NCI-H446 treated with DMSO at 0.1 percent for 48 hours (cell line): ENCODE data around the gene BDH1.

Source experiments
- DNase-seq: peaks from one replicate; lab custom pipeline; 2025; lab: John Stamatoyannopoulos, UW

BDH1 gene

DNA sequence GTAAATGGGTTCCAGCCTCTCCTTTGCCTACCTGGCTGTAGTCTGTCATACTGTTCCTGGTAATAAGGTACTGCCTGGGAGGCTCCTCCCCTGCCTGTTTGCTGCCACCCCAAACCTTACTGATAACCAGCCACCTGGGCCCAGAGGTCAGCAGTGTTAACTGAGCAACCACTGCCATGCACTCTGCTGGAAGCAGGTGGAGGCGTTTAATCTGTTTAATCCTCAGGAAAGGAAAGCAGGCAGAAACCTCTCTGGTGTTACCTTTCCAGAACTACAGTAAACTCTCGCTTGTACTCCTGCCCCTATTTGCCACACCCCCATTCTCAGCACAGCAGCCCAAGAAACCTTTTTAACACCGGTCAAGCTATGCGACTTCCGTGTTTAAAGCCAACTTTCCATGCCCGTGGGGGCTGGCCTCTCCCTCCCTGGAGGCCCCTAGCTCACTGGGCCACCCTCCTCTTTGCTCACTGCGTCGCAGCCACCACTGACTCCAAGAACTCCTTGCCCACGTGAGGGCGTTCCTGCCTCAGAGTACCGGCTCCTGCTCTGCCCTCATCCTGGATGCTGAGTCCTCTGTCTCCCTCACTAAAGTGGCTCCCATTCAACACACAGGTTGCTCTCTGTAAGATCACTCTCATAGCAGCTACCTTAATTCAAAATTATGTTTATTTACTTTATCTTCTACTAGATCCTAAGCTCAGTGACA is 8.3 kb downstream of the BDH1 start:
- DNase-seq, result no peak

DNA sequence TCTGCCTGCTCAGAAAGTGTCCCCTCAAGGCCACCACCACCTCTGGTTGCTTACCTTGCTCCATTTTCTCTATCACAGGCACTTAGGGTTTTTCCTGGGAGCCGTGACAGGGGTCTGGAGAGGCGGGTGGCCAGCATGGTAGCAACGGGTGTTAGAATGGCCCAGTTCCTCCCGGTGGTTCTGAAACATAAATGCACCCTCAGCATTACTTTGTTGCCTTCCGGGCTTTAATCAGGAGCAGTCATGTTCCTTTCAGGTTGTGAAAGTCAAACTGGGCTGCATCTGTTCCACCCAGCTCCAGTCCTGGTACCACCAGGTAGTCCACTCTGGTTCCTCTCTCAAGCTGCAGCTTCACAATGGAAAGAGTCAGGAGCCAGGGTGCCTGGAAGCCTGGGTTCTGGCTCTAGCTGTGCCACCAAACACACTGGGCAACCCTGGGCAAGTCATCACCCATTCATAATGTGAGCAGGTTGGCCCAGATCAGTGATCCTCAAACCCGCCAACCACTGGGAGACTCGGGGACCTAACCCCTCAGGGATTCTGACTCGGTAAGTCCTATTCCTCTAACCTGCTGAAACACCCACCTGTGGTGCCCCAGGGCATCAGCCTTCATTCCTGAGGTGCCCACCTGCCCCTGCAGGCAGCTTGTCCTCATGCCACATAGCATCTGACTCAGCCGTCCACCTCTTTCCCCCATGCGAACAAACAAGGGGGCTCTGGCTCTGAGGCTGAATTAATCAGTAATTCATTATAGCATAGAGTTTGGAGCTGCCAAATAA is 9.3 kb downstream of the BDH1 start:
- DNase-seq, result no peak

DNA sequence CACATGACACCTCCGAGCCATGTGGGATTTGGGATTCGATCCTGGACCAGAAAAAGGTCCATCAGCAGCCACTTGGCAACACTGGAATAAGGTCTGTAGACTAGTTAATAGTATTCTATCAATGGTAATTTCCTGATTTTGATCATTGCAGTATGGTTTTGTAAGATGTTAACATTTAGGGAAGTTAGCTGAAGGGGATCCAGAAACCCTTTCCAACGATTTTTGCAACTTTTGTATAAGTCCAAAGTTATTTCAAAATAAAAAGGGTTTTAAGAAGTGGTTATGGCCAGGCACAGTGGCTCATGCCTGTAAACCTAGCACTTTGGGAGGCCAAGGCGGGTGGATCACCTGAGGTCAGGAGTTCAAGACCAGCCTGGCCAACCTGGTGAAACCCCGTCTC is 10.2 kb downstream of the BDH1 start:
- no peak for DNase-seq

DNA sequence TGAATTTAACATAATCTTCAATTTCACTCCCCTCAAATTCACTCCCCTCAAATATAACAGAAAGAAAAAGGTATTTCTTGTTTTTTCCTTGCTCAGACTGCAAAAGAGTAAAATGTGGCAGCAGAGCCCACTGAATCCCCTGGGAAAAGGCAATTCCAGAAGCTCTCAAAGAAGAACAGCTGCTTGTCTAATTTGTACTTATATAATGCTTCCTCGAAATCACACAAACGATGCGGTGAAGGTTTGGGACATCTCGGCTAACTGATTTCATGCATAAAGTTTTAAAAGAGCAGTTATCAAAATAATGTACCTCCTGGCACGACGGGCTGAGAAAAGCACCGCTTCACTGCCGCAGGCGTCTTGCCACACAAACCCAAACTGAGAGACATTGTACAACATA is 10.7 kb downstream of the BDH1 start:
- no peak for DNase-seq

DNA sequence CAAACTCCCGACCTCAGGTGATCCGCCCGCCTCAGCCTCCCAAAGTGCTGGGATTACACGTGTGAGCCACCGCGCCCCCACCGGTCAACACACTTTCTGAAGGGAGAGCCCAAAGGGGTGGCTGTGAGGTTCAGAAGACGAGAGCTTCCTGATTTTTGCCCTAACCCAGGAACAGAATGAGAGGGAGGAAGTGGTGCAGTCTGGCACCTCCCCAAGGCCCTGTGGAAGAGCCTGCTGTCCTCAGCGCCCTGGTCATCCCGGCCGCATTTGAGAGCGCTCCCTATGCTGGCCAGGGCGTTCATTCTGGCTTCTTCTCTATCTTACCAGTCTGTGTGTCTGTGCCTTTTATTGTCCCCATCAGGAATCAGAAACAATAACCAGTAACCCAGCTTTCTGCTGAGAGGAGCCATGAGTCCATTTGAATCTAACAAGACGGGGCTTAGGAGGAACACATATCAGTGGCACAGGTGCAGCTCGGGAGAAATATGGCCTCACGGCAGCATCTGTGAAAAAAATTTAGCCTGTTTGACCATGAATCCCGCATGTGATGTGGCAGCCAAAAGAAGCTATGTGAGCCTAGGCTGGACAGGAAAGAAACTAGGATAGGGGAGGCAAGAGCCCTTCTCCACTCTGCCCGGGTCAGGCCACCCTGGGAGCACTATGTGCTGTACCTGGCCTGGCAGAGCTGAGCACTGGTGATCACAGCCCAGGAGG is 12.9 kb downstream of the BDH1 start:
- DNase-seq, result no peak

DNA sequence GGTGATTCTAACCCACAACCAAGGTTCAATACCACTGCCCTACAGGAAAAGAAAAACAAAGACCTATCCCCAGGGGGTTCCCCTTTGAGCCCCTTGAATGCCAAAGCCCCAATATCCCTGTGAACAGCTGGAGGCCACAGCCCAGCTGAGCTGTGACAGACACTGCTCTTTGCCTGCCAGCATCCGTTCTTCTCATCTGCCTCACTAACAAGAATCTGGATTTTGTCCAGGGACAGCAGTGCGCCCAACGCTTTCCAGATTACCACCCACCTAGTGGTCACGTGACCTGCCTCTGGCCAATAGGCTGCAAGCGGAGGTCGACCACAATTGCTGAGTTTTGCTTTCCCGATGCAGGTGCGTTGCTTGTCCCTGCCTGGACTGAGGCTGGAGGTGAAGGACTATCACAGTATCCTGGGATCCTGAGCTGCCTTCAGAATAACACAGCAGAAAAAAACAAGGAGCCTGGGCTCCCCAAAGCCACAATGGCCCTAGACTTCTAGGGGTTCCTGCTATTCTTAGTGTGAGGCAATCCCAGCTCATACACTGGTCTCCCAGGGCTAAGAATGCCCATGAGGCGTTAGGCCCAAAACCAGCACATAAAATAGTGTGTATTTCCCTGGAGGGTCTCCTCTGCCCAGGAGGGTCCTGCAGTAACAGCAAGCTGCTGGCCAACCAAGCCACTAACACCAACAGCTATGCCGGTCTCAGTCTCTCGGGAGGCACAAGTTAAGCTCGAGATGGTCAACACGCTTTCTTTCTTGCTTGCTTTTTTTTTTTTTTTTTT is 13.8 kb downstream of the BDH1 start:
- DNase-seq, result peak; percentile 76

DNA sequence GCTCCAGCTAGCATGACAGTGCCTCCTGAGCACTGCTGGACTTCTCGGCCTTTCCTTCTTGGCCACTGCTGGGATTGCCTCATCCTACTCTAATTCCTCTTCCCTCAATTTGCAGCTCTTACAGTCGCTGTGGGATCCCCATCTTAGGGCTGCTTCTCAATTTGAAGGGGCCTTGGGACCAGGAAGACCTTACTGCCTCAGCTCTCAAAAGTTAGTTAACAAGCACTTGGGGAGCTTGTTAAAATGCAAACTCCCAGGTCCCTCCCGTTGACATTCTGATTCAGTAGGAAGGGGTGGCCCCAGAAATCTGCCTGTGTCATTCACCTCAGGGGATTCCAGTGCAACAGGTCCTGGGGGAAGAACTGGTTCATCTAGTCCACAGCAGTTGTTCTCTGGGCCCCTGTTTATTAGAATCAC is 14.8 kb downstream of the BDH1 start:
- DNase-seq, result no peak

DNA sequence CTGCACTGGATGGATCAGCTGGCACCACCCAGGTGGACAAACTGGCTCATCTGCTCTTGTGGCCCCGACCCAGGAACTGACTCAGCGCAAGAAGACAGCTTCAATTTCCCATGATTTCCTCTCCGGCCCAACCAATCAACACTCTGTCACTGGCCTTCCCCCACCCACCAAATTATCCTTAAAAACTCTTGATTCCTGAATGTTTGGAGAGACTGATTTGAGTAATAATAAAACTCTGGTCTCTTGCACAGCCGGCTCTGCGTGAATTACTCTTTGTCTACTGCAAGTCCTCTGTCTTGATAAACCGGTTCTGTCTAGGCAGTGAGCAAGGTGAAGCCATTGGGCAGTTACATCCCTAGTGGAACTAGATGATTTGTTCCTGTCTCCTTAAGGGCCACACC is 16.1 kb downstream of the BDH1 start:
- DNase-seq, result no peak

DNA sequence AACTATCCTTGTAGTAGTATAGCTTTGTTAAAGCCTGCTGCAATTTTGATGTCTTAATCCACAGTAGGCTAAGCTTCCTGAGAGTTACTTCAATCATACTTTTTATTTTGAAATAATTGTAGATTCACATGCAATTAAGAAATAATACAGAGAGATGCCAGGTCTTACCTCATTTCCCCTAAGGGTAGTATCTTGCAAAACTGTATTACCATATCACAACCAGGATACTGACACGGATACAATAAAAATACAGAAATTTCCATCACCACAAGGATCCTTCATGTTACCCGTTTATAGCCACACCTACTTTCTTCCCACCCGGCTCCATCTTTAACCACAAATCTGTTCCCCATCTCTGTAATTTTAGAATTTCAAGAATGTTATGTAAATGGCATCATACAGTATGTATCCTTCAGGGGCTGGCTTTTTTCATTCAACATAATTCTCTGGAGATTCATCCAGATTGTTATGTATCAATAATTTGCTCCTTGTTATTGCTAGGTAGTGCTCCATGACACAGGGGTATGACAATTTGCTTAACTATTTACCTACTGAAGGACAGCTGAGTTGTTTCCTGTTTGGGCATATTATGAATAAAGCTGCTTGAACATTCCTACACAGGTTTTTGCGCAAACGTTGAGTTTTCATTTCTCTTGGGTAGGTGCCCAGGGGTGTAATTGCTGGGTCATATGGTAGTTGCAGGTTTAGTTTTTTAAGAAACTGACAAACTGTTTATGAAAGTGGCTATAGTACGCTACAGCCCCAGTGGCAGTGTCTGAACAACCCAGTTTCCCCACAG is 21.6 kb downstream of the BDH1 start:
- no peak for DNase-seq

DNA sequence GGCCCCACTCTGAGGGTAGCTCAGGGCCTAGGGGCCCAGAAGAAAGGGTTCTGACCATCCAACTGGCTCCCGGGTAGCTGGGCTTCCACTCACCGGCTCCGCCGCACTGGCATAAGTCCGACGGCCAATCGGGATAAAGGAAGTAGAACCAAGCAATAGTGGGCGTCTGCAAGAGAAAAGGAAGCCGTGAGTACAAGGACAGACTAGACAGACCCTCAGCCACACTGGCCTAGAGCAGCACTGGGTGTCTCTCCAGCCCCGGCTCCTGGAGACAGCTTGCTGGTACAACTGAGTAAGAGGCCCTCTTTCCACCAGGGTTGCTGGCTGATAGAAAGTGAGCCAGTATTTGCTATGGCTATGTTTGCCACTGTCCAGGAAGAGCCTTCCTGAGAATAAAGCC is 22.4 kb downstream of the BDH1 start:
- no peak for DNase-seq

DNA sequence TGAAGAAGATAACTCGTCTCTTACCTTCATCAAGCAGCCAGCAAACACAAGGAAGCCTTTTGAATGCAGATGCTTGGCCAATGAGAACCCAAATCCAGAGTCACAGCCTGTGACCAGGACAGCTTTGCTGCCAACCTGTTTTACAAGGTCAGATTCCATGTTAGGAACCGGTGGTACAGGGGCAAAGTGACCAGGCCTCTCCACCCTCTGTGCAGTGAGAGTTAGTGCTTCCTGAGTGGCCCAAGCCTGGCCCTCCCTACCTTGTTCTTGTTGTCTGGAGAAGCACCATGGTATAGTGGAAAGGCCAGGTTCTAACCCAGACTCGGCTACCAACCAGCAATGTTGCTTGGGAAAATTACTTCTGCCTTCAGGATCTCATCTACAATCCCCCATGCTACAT is 23.4 kb downstream of the BDH1 start:
- no peak for DNase-seq

DNA sequence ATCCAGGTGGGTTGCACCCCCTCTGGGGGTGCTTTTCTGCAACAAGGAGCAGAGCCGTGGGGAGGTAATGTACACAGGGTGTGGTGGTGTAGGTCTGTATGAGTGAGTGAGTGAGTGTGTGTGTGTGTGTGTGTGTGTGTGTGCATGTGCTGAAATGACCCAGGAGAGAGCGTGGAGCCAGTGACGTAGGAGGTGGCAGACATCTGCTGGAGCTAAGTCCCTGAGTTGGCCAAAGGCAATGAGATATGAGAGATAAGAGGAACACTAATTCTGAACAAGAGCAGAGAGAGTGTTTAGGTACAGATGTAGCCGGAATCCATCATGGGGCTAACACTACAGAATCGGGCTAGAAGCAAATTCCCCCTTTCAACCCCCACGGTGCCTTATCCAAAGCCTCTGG is 27.6 kb downstream of the BDH1 start:
- DNase-seq, result no peak

DNA sequence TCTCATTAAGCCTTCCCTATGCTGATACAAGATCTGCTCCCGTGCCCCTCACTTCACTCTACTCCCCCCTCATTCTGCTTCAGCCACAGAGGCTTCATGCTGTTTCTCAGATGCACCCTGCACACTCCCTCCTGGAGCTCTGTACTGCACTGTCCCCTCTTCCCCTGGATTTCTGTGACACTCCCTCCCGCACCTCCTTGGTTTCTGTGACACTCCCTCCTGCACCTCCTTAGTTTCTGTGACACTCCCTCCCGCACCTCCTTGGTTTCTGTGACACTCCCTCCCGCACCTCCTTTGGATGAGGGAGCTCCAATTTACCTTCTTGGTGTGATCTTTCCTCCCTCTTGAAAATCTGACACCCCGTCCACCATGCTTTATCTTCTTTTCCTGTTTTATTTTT is 28.2 kb downstream of the BDH1 start:
- no peak for DNase-seq

DNA sequence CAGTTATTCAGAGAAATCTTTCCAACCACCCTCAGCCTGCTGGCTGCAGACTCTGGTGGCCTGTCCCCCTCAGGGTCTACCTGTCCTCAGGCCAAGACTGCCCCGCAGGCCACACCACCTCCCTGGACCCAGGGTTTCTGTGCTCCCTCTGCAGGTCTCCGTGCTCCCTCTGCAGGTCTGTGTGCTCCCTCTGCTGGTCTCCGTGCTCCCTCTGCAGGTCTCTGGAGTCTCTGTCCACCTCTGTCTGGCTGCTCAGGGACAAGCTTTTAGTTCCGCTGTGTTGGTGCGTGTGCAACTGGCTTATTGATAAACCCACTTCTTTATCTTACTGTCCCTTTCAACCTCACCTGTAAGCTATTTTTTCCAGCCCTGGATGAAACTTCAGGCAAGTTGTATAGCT is 30.1 kb downstream of the BDH1 start:
- no peak for DNase-seq

DNA sequence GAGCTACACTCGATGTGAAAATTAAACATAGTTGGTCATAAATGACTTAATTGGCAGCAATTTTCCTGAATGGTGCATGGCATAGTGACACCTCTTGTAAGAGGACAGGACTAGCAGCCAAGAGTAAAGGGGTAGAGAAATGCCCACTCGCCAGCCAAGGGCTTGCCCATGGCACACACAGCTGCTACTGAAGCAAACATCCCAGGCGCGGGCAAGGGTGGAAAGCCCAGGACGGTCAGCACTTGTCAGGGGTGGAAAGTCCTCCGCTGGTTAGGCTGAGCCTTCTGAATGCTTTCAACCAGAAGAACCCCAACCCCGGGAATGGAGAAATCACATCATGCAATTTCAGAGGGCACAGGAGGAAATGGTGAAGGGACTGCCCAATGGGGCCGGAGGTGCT is 31.6 kb downstream of the BDH1 start:
- no peak for DNase-seq

DNA sequence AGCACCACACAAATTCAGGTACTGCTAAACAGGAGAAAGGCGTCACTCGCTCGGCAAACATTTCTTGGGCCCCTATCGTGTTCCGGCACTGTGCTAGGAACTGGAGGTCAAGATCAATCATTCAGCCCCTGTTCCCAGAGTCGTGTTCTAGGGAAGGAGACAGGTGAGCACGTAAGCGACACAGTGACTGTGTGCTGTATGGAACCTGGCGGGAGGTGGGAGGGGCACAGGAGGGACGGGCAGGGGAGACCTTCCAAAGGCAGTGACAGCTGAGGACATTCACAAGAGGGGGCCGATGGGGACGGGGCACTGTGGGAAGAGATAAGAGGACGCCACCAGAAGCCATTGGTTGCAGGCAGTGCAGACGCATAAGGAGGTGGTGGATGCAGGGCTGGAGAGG is 32.2 kb downstream of the BDH1 start:
- no peak for DNase-seq

DNA sequence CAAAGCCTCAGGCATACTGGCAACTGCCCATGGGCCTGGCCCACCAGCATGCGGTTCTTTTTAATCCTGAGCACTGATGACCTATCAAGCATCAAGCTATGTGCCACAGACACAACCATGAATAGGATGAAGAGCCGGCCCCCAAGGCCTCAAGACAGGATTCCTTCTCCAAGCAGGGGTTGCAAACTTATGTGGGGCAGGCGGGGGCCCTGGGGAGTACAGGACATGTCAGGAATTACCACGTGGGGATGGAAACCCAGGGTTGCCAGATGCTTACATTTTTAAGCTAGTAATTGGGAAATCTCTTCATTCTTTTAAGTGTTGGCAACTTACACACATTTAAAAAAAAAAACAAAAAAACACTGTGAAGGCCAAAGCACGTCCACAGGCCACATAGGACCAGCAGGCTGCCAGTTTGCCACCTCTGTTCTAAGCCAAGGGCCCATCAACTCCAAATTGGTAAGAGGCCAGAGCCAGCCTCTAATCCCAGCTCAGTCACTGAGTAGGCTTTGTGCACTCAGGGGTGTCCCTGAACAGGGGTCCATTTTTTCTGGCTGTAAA is 32.8 kb downstream of the BDH1 start:
- DNase-seq, result no peak

DNA sequence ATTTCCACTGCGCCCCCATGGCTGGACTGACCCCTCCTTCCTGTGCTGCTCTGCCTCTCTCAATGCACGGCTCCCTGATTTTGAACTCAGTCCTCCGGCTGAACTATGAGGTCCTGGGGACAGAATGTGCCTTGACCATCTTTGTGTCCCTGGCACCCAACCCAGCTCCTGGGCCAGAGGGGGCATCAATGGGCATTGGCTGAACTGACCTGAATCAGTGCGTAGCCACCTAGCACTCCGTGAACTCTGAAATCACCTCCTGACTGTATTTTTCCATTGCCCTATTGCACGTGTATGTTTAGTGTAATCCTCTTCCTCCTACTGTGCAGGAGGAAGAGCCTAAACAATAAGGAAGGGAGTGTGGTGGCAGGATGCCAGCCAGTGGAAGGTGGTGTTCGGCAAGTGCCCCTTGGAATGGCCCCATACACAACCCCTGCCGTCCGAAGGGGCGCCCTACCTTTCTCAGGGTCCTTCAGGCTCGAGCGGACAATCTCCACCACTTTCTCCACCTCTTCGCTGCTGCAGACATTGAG is 33.5 kb downstream of the BDH1 start:
- no peak for DNase-seq

DNA sequence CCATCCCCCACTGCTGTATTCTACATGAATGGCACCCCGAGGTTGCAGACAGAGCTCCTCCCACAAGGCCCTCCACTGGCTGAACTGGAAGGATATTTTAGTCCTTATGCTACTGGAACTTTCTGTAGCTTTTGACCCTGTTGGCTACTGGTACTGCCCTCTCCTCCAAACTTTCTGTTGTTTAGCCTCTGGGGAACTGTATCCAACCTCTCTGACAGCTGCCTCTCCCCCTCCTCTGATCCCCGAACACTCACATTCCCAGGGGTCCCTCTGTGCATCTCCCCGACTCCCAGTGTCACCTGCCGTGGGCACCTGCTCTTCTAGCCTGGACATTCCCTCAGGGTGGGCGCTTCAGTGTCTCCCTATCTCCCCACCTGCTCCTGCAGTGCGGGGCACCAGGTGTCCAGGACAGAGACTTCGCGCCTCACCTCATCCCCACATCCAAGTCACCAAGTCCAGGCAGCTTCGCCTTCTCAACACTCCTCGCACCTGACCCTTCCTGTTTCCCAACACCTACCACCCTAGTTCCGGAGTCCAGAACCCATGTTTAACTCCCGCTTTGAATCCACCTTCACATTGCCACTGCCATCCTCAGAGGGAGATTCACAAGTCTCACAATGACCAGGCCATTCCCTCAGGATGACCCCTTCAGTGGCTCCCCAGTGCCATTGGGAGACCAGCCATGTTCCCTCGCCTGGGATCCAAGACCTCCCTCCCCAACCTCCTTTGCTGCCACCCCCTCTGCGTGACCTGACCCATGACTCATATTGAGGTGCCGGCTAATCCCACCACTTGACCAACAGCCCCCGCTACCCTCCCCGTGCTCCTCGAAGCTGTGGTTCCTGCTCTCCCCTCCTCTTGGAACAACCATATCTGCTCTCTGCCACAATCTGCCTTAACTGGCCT is 34.2 kb downstream of the BDH1 start:
- DNase-seq, result no peak
